GM18507 (cell line): ENCODE results near the gene LRTM2.

ENCODE experiments used
- DNase-seq: peaks from one replicate; pipeline ENCODE4 v3.0.0; 2011; ENCODE audit warnings: low read depth; ENCODE audit not compliant: insufficient read length; ENCODE audit errors: extremely low spot score
- FAIRE-seq: peaks from 2 replicates; lab custom pipeline; 2011; peaks lifted over from hg19 to GRCh38; lab: Jason Lieb, UNC

LRTM2 gene

DNA sequence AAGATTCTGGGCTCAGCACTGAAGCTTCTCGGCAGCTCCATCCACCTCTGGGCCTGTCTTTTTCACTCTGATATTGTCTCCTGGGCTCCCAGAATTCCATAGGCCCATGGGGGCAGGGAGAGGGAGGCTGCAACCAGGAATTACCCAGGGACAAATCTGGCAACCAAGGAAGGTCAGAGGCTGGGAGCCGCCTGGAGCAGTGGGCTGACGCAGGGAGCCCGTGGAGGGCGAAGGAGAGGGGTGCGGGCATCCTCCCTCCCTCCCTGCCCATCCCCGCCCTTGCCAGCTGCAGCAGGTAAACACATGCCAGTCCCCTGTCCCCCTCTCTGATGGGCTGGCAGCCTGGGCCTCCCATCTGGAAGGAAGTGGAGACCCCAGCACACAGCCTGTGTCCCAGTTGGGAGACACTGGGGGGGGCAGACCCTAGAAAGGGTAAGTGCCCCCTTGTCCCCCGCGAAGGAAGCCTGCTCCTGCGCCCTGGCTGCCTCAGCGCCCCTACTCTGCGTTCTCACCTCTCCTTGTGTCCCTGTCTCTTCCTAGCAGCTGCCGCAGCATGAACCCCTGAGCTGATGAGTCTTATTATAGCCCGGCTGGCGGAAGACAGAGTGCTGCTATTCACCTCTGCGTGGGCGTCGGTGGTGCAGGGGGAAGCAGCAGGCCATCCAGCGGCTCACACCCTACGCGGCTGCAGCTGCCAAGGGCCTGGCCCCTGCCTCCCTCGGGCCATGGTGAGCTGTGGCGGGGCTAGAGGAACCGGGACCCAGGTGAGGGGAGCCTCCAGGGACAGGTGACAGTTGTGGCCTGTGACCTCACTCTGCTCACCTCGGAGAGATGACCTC, 6.7 kb downstream of the LRTM2 start:
- no peak for FAIRE-seq
- no peak for DNase-seq

DNA sequence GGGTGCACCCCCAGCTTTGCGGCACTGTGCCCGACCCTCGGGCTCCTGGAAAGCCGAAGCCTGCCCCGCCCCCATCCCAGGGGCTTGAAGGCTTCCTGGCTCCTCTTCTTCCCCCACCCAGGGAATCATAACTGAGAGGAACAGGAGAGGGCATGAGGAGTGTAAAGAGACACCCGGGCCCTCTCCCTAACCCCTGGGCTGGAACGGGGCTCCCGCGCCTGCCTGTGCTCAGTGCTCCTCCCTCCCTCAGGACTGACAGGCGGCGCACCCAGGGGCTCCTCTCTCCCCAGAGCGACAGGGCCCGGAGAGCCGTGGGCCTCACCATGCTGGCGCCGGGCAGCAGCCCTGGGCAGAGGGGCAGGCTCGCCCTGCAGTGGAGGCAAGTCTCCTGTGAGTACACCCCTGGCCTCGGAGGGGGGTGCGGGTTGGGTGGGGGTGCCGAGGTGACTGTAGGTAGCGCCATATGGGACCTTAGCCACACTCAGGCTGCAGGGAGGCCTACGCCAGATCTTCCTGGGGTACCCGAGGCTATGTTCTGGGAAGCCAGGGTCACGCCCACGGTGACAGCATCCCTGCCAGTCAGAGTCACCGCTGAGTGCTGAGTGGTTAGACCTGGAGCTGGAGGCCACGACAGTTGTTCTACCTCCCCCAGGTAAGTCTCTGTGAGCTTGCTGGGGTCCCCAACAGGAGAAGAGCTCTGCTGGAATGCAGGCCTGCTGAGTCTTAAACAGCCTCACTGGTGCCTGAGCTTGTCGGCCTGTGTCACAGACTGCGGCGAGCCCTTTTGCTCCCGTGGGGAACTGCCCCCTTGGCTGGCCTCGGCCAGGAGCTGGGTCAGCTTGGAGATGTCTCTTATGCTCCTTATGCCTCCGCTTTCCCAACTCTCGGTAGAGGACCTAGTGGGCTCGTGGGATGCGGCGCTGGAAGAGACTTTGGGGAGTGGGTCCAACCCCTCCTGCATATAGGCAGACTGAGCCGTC, 7.8 kb downstream of the LRTM2 start:
- DNase-seq (no peak), FAIRE-seq (no peak)

DNA sequence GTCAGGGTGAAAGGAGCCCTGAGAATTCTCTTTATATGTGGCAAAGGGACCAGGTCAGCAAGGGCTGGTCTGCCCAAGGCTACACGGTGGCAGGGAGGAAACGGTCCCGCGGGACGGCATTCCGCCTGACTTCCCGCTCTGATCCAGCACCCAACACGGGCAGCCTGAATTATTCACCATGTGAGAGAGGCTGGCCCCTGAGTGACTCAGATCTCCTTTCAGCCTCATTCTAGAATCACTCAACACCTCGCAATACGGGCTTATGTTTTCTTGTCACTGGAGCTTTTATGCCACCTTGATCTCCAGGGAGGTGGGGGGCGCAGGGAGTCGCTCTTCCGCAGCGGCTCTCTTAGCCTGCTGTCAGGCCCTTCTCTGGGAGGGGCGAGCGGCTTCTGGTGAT, 8.5 kb downstream of the LRTM2 start:
- no peak for FAIRE-seq

DNA sequence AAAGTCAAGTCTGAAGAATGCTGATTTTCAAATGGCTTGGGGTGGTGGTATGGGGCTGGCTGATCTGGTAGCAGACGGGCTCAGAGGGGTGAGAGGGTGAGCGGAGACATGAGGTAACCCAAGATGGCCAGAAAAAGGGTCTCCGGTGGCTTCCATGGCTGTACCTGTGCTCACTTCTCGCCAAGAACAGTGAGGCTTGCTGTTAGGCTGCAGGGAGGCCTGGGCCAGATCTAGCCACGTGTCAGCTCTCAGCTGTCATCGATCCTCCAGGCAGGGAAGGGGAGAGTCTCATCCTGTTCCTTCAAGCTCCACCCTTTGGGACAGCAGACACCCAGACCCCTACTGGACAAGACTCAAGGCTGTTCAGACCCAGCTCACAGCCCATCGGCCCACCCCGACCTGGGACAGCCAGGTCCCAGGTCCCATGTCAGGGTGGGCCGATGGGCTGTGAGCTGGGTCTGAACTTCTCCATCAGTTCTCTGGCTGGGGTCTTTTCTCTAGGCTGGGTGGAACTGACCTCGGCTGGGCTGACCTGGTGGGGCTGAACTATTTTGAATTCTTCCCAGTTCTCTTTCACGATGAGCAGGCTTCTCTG, 9.0 kb downstream of the LRTM2 start:
- DNase-seq (no peak), FAIRE-seq (no peak)

More for the DNA sequence above, 8.5 kb downstream of the LRTM2 start:
- no peak for DNase-seq

DNA sequence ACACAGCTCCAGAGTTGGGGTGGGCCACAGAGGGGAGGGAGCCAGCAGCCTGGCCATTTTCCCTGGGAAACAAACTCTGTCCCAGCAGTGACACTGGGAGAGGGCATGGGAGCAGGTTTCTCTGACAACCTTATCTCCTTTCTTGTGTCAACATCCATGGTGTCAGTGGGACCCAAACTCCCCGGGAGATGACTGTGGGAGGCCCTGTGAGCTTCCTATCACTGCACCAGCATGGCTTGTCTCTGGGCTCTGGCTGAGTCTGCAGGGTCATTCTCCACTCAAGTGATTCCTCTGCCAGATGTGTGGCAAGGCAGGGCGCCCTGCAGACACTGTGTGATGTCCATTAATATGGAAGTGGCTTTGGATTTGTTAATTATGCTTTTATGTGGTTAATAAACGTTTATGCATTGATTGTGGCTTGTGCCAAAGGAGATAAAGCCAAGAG, 10.1 kb downstream of the LRTM2 start:
- FAIRE-seq (no peak), DNase-seq (no peak)

DNA sequence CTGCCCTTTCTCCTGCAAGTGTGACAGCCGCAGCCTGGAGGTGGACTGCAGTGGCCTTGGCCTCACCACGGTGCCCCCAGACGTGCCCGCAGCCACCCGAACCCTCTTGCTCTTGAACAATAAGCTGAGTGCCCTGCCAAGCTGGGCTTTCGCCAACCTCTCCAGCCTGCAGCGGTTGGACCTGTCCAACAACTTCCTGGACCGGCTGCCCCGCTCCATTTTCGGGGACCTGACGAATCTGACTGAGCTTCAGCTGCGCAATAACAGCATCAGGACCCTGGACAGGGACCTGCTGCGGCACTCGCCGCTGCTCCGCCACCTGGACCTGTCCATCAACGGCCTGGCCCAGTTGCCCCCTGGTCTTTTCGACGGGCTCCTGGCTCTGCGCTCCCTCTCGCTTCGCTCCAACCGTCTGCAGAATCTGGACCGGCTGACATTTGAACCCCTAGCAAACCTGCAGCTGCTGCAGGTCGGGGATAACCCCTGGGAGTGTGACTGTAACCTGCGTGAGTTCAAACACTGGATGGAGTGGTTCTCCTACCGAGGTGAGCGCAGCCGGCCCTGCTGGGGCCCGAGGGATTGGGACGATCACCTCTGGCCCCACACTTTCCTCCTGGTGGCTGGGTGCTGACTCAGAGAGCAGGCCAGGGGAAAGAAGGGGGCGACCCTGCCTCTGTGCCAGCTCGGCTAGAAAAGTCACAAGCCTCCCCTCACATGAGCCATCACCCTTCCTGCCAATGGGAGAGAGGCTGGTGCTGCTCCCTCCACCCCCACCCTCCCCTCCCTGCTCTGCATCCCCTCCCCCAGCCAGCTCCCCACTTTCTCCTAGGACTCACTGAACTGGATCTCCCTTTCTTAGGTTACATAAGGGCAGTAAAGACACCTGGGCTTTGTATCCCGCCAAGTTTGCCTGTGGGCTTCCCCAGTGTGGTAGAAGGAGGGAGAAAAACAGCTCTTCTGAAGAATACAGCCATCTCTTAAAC, 10.9 kb downstream of the LRTM2 start:
- FAIRE-seq (no peak), DNase-seq (no peak)

DNA sequence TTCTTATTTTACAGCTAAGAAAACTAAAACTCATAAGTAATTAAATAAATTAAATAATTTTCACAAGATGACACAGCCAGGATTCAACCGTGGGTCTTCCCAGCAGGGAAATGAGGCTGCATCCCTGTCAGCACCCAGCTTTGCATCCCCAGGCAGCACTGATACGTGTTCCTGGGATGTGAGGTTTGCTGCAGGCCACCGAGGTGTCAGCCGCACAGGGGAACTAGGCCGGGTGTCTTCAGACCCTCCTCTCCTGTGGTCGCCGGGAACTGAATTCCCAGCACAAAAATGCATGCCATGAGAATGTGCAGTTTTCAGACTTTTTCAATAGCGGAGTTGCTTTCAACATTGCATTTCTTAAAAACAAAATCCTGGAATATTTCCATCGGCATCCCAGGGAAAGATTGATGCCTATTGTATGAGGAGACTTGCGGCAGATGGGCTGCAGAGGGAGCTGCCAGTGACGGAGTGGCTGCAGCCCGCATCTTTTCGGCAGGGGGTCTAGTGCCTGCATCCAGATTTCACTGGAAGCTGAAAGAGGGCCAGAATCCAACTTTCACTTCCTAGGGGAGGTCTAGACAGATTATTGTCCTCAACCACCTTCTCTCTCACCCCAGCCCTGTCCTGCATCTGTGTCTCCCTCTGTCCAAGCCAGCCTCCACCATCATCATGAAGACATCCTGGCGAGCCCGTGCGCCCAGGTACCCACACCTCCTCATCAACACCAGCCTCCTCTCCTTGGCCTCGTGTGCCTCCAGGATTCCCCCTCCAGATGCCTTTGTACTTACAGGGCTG, 12.6 kb downstream of the LRTM2 start:
- FAIRE-seq (no peak), DNase-seq (no peak)

DNA sequence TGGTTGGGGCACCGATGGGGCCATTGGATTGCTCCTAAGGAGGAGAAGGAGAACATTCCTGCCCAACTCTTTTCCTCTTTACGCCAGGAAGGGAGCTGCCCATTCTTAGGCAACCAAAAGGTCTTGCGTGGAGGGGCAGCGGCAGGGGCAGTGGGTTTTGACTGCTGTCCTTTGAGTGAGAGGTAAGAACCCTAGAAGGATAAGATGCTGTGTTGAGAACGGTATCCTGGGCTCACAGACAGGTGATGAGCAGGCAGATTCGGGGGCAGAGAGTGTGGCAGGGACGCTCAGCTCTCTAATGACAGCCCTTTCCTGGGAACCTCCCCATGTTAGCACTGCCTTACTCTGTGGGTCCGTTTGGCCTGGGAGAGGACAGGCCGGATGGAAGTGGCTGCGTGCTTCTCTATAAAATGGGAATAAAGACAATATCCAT, 13.2 kb downstream of the LRTM2 start:
- no peak for FAIRE-seq
- no peak for DNase-seq

DNA sequence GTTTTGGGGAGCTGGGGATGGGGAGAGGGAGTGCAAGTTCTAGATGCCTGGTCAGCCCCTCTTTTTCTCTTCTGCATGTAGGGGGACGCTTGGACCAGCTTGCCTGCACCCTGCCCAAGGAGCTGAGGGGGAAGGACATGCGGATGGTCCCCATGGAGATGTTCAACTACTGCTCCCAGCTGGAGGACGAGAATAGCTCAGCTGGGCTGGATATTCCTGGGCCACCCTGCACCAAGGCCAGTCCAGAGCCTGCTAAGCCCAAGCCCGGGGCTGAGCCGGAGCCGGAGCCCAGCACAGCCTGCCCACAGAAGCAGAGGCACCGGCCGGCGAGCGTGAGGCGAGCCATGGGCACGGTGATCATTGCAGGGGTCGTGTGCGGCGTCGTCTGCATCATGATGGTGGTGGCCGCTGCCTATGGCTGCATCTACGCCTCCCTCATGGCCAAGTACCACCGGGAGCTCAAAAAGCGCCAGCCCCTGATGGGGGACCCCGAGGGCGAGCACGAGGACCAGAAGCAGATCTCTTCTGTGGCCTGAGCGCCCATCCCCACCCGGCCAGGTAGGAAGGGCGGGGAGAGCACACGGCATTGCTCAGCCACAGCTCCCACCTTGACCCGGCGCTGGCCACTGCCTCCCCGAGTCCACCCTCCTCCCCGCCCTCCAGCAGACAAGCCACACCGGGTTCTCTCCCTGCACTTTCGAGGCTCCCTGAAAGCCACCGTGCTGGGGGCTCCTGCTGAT, 14.0 kb downstream of the LRTM2 start:
- FAIRE-seq (no peak), DNase-seq (no peak)

DNA sequence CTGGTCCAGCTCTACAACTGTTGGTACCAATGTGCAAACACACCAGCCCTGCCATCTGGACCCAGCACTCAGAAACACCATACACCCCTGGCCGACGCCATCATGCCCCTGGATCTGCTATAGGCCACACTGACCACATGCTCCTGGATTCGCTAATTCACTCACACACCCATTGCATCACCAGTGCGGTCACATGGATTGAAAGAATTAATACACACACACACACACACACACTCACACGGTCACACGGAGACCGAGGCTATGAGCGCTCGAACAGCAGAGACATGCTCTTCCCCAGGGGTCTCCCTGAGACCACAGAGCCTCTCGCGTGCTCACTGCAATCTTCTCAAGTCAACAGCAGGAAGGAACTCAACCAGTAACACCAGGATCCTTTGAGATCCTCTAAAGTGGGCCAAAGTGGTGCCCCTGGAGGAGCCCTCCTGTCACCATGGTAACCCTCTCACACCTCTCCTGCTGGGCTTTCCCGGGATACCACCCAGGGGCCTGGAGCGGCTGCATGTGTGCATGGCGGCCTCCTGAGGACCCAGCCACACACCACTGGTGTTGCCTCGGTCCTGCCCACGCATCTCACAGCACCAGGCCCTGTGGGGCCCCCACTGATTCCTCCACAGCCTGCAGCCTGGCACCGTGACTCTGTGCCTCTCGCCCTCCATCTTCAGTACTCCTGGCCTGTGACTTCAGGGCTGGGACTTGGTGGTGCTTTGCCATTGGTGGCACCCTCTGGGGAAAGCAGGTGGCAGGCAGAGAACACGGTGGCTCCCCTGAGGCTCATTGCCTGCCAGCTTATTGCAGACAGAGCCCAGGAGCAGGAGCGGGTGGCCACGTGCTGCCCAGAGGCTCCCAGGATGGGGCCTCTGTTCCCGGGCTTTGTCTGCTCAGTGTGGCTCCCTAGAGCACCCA, 15.1 kb downstream of the LRTM2 start:
- no peak for DNase-seq
- FAIRE-seq, result no peak

DNA sequence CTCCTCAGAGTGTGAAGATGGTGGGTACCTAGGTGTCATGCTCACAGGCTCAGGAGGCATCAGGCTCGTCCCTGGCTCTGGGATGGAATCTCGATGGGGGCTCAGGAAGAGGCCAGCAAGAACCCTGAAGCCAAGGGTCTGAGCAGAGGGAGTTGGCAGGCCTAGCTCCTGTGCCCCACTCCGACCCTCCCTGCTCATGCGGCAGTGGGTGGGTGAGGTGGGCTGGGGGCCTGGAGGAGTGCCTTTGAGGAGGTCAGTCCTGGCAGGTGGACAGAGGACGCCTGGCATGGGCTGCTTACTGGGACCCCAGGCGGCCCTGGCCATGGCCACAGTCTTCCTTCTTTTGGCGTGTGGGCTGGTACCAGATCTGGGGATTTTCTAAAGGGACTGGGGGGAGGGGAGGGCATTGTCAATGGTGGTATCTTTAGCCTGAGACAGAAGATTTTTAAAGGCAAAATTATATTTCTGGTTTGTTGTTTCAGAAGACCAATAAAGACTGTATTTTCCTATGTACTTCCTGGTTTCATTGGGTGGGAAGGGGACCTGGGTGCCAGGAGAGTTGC, 16.0 kb downstream of the LRTM2 start:
- FAIRE-seq (no peak), DNase-seq (no peak)

DNA sequence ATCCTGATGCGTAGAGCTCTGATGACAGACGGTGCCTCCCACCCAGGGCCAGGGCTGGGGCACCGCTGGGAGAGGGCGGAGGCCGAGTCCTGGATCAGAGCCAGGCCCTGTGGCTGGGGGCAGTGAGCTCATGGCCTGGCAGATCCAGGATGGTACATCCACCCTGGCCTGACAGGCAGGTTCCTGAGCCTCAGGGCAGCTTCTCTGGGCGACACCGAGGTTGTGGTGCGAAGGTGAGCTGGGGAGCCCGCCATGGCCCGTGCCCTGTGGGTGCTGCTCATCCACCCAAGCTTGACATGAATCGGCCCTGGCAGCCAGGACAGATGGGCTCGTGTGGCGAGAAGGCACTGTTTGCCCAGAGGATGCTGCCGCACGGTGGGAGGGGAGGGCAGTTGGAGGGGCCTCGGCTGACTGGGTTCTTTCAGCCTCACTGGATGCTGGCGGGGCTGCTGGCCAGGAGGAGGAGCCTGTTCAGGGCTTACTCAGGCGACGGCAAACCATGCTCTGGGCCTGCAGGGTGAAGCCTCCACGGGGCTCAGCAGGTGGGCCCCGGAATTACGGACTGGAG, 16.6 kb downstream of the LRTM2 start:
- FAIRE-seq, result no peak

DNA sequence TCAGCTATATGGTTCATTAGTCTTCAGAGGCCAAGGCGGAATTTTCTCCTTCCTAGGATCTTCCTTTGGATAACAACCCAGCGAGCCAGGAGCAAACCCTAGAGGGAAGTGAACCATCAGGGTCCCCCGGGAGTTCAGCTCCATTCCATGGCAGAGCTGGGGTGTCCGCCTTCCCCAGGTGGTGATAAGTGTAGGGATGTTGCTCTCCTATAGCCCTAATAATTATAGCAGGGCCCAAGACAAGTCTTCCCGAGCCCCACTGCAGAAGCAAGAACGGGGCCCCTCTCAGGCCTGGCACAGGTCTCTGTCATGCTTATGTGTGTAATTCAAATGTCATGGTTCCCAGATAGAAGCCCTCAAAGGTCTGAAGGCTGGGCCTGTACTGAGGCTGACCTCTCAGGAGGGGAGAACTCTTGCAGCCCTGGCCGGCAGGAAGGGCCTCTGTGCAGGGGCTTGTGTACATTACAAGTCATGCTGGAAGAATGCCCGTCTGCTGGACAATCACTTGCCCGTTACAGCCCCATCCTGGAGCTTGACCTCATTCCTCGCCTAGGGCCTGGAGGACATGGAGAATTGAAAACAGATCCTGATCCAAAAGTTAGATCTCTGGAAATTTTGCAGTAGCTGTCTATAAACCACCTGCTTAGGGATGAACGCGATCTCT, 17.3 kb downstream of the LRTM2 start:
- FAIRE-seq, result no peak
- DNase-seq, result no peak

More for the DNA sequence above, 16.6 kb downstream of the LRTM2 start:
- DNase-seq, result no peak

DNA sequence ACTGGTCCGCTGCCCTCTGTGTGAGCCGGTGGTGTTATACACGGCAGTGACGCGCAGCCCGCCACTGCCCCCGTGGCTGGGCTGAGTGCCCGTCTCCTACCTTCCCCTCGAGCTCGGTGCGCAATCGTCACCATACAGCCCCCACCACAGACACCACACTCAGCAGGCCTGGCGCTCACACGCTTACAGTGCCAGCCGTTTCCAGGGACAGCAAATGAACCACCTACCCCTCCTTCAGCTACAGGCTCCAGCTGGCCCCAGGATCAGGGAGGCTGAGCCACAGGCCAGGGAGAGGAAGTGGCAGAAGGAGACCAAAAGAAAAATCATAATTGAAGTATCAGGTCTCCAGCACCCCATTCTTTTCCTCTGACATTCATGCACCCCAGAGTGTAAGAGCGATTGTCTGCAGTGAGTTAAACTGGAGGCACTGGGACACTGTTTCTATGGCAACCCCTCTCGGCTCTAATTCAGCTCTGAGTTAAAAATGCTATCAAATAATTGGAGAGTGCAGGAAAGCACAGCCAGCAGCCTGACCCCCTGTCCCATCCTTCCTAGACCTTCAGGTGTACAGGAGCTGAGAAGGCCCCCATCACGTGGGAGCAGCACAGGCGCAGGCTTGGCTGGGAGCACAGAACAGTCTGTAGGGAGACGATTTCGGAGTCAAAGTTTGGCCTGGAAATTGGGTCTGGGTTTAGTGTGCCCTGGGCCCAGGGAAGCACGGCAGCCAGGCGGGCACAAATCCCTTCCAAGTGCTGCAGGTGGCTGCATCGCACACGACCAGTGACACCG, 18.0 kb downstream of the LRTM2 start:
- FAIRE-seq, result no peak
- no peak for DNase-seq

DNA sequence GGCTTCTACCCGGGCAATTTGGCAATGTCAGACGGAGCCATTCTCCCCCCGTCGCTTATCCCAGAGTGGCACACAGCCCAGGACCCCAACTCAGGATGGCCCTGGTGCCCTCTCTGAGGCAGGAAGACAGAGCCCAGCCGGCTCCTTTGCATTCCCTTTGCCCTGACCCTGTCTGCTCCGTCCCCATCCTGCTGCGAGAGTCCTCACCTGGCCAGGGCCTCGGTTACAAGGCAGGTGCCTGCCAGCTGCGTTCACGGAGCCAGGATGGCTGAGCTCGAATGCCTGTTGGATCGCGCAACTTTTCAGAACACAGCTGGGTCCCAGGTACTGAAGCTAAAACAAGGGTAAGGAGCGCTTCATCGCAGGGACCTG, 18.6 kb downstream of the LRTM2 start:
- no peak for FAIRE-seq
- DNase-seq, result no peak
